PC-3 (cell line): ENCODE measurements around the gene PM20D2.

ENCODE experiments used
- CTCF ChIP-seq: fragments of 300-600 bp; sonication (generic); conservative IDR thresholded peaks from 2 replicates; pipeline ENCODE4 v1.5.1; 2017; ENCODE audit warnings: antibody characterized with exemption, low read depth, mild to moderate bottlenecking, low read length
- EZH2phosphoT487 ChIP-seq: fragments of 300-600 bp; sonication (generic); IDR thresholded peaks from 2 replicates; pipeline ENCODE4 v1.6.1; 2018; ENCODE audit warnings: mild to moderate bottlenecking, antibody characterized with exemption, low read length, borderline replicate concordance

- TF ChIP-seq EZH2phosphoT487 (no peak), CTCF (no peak)
Observed at GRCh38 chr6:89144354-89144906, 1.4 kb upstream of the PM20D2 start.
